Measurements from ENCODE around the gene ZNF790. TPM values are rescaled to one million over a fixed set of nuclear protein-coding genes. Genes with fewer than 3 reads are reported as not detected.
A peak's percentile ranks its signal among the peaks of the same experiment; 100 is the strongest.

ZNF790 gene
- total and polyA plus RNA-seq, 2 of the 8 experiments (the other 6 are each of a cell fraction or from before 2014, with no cell fraction given): 1.7 to 7.2 TPM

GRCh38 chr19:36838784-36839324 is 667 bp upstream of the ZNF790 start:
- no peak for FAIRE-seq
- no peak for TF ChIP-seq TBP (IDR thresholded peaks at IDR 0.05; ENCODE audit: low read depth, low read length)
- no peak for TF ChIP-seq KDM5A (IDR thresholded peaks at IDR 0.05; ENCODE audit: low read length)
- no peak for TF ChIP-seq TCF12 (IDR thresholded peaks at IDR 0.05; ENCODE audit: low read depth, low read length)
- TF ChIP-seq ATF2 (IDR thresholded peaks at IDR 0.05; ENCODE audit: low read length): no peak
- no peak for TF ChIP-seq E2F6 (IDR thresholded peaks at IDR 0.05)
- no peak for TF ChIP-seq EP300 (IDR thresholded peaks at IDR 0.05; ENCODE audit: borderline replicate concordance in 1 of 2, low read depth in 2 of 2, low read length in 2 of 2)
- no peak for TF ChIP-seq JUND (IDR thresholded peaks at IDR 0.05; ENCODE audit: low read length)
- no peak for TF ChIP-seq MAX (IDR thresholded peaks at IDR 0.05)
- TF ChIP-seq HDAC2 (IDR thresholded peaks at IDR 0.05; ENCODE audit: borderline replicate concordance in 1 of 2, low read depth in 2 of 2, low read length in 2 of 2): no peak

More at GRCh38 chr19:36838784-36839324, 667 bp upstream of the ZNF790 start:
- no peak overlapping the region for H2BK20ac ChIP-seq (ENCODE audit: low read length)
- no peak overlapping the region for H2BK120ac ChIP-seq (replicated peaks; ENCODE audit: low read depth, low read length)
- peak overlapping the region; percentile 88; the same call in 1 of the 2 replicates for H3K27ac ChIP-seq (ENCODE audit: low read depth, low read length)
- H3K18ac ChIP-seq (ENCODE audit: extremely low read depth, low read length): no peak overlapping the region
- no peak overlapping the region for H2BK15ac ChIP-seq (ENCODE audit: low read length)
- no peaks in the 10 kb centered on the region; the same call in 1 of the 2 replicates for H3K79me1 ChIP-seq (ENCODE audit: low read depth, low read length)
- H3K27me3 ChIP-seq (replicated peaks in 1 of 4; ENCODE audit: control insufficient read depth in 3 of 4, extremely low read depth in 1 of 4, insufficient read depth in 3 of 4, low read length in 3 of 4): peaks cover 0 to 1% (median 0%) of the 10 kb centered on the region in 4 experiments; a peak in 1 of 7 replicates
- peak overlapping the region in 2 of 4 experiments; percentile 82 to 87; a peak in 5 of 7 replicates for H3K9ac ChIP-seq (replicated peaks in 1 of 4; ENCODE audit: extremely low read depth in 1 of 4, low read depth in 3 of 4, low read length in 3 of 4)
- CTCF ChIA-PET (ENCODE audit: partially characterized antibody): interaction anchor here (4.3 kb wide), 1 partner anchor 11 kb away, joined by 14 read pairs; the partner anchor contains the start of gene ZNF345
- H3K4ac ChIP-seq (replicated peaks; ENCODE audit: insufficient read length, low read depth, low read length): no peak overlapping the region
- no peak overlapping the region for H3K56ac ChIP-seq (replicated peaks; ENCODE audit: insufficient read length, low read depth, low read length)
- peaks cover 6% of the 10 kb centered on the region for H3K23me2 ChIP-seq (ENCODE audit: low read depth, low read length)
- H2BK12ac ChIP-seq (ENCODE audit: low read depth, low read length): no peak overlapping the region
- H3K4me2 ChIP-seq (ENCODE audit: insufficient read depth in 1 of 2, low read depth in 2 of 2, low read length in 2 of 2): peak overlapping the region; percentile 92 to 93
- no peak overlapping the region for H4K91ac ChIP-seq (replicated peaks; ENCODE audit: insufficient read length, low read length)
- no peak overlapping the region for H3K14ac ChIP-seq (ENCODE audit: insufficient read length)
- DNase-seq (ENCODE audit: low read depth in 1 of 2, low spot score in 2 of 2): no peak
- no peak overlapping the region for H2AK5ac ChIP-seq (ENCODE audit: low read depth, low read length)
- 29% methylated on average over 12 of the region's 12 CpGs; no CpG with 5 or more reads in 1 of the 2 experiments for WGBS, 2 experiments (ENCODE audit: extremely low coverage in 1 of 2, insufficient coverage in 1 of 2, insufficient read length in 1 of 2, insufficient replicate concordance in 2 of 2, low coverage in 1 of 2, low lambda C conversion rate in 2 of 2, missing lambda C conversion rate in 1 of 2)
- 0 out of 4 replicates have a peak, but pooled peaks cover 0 to 6% of the 10 kb centered on the region in 2 experiments for H3K79me2 ChIP-seq (ENCODE audit: control insufficient read depth in 1 of 2, insufficient read depth in 2 of 2, low read length in 2 of 2)
- H3K23ac ChIP-seq (ENCODE audit: insufficient read length): no peak overlapping the region
- peaks cover 5 to 7% of the 10 kb centered on the region in 2 experiments; a peak in 2 of 4 replicates for H3K9me3 ChIP-seq (ENCODE audit: insufficient read depth in 2 of 2, low read depth in 1 of 2, low read length in 1 of 2)
- H2AFZ ChIP-seq (ENCODE audit: low read length): peak overlapping the region; percentile 87; the same call in 1 of the 2 replicates
- peak overlapping the region; percentile 77 to 98 (median 93) for H3K4me3 ChIP-seq (ENCODE audit: extremely low read depth in 1 of 4, insufficient read depth in 2 of 4, low read depth in 3 of 4, low read length in 4 of 4)
- POLR2A ChIA-PET (ENCODE audit: partially characterized antibody): interaction anchor here (0.6 to 6.8 kb wide), 9 partner anchors 8 to 379 kb away, joined by 3 to 103 read pairs (median 5); partner anchors contain the start of genes ZNF345, ZNF383 and ZNF850
- no peaks in the 10 kb centered on the region; a peak in 2 of 8 replicates for H3K36me3 ChIP-seq (ENCODE audit: control insufficient read depth in 2 of 4, insufficient read depth in 4 of 4, low read length in 3 of 4)
- H2BK5ac ChIP-seq (ENCODE audit: low read depth, low read length): peak overlapping the region; percentile 16; the same call in 1 of the 2 replicates
- H4K5ac ChIP-seq (ENCODE audit: insufficient read length, low read depth, low read length): no peak overlapping the region
- H4K20me1 ChIP-seq (replicated peaks in 1 of 2; ENCODE audit: control insufficient read depth in 1 of 2, insufficient read depth in 2 of 2, low read length in 2 of 2): no peaks in the 10 kb centered on the region
- H4K8ac ChIP-seq (ENCODE audit: extremely low read depth, insufficient read depth, low read length): no peak overlapping the region
- H3K4me1 ChIP-seq (replicated peaks in 1 of 4; ENCODE audit: control insufficient read depth in 3 of 4, insufficient read depth in 4 of 4, low read length in 3 of 4): peaks cover 0 to 2% (median 0%) of the 10 kb centered on the region in 4 experiments; a peak in 1 of 7 replicates

All from H1 (cell line).